Activated T-cell treated with anti-CD3 and anti-CD28 coated beads for 4 hours (primary cell): ENCODE data around the gene HK3.

Source experiments
- DNase-seq: peaks from one replicate; pipeline ENCODE4 v3.0.0-alpha.2; 2020

HK3 gene

DNA sequence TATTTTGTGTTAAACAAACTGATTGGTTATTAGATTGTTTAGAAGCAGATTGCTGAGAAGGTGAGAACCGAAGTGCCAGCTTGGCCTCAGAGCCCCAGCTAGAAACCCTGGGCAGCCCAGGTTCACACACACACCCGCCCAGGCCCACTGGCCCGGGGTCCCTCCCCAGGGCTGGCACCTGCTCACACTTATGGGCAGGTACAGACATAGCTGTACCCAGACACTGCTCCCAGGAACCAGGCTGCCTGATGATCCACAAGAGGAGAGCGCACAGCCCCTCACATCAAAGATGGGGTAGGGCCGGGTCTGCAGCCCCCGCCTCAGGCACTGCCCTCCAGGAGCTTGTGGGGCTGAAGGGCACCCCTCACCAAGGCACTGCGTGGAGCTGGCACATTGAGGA is 33.2 kb downstream of the HK3 start:
- DNase-seq: no peak

DNA sequence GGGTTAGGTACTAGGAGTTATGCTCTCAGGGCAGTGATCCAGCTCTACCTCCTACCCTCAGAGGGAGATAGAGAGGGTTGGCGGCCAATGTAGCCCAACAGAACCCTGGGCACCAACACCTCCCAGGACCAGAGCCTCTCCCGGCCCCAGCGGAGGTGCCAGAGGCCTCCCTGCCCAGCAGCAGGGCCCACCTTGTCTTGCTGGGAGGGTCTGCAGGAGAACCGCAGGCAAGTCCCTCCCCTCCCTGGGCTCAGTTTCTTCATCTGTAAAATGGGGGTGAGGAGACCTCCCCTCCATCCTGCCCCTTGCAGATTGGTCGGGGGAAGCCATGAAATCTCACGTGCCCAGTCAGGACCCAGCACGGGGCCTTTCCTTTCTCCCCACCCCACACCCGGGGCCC is 34.4 kb downstream of the HK3 start:
- DNase-seq: no peak

DNA sequence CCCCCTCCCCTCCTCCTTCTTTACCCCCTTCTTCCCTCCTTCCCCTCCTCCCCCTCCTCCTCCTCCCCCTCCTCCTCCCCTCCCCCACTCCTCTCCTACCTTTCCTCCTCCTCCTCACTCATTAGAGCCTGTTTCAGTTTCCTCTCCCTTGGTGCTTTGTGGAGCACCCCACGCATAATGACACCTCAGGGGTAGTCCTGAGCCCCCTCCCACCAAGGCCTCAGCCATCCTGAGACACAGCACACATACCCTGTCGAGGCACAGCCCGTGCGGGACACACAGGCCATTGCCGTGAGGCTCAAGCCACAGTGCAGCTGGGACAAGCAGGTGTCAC is 35.4 kb downstream of the HK3 start:
- no peak for DNase-seq

DNA sequence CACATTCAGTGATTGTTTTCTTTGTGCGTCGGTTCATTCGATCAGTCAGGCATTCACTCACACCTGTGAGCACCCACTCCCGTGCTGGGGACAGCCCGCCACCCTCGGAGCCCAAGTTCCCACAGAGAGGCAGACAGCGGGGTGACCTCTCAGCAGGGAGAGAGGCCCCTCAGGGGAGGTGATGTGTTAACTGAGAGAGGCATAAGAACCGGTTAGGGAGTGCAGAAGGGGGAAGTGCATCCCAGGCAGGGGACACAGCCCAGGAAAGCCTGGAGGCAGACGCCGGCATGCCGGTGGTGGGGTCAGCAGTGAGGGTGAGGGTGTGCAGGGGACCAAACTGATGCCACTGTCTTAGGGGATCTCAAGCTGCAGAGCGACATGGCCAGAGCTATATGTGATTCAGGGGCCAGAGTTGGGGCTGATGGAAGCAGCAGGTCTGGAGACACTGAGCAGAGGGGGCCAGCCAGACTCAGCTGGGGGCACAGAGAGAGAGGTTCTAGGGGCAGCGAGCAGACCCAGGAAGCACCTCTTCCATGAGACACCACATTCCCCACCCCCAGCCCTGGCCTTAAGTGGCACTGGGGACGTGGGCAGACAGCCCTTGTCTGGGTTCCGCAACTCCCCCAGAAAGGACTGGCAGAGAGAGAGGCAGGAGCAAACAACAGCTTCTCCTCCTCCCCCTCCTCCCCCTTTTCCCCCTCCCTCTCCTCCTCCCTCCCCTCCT is 35.9 kb downstream of the HK3 start:
- no peak for DNase-seq

- no peak for DNase-seq
Measured at GRCh38 chr5:176862330-176862995, 36.7 kb downstream of the HK3 start.

GRCh38 chr5:176861276-176861675 is 37.9 kb downstream of the HK3 start:
- DNase-seq: no peak

GRCh38 chr5:176860381-176860780 is 38.8 kb downstream of the HK3 start:
- DNase-seq: no peak

DNA sequence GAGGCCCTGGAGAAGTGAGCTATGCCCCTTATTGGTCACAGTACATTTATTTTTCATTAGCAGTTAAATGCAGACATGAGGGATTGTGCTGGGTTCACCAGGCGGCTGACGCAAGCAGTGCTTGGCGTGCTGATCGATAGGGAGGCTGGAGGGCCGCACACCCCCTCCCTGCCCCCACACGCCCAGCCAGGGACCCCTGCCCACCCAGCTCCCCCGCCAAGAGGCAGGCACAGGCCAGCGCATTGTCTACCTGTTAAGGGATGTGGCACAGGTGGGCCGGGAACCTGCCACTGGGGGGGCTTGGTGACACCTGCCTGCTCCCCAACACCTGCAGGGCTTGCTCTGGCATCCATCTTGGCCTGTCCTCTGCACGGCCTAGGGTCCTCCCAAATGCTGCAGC is 39.2 kb downstream of the HK3 start:
- no peak for DNase-seq

- DNase-seq: no peak
Measured at GRCh38 chr5:176857894-176858273, 41.3 kb downstream of the HK3 start.

- no peak for DNase-seq
Measured at GRCh38 chr5:176857216-176857893, 41.8 kb downstream of the HK3 start.

DNA sequence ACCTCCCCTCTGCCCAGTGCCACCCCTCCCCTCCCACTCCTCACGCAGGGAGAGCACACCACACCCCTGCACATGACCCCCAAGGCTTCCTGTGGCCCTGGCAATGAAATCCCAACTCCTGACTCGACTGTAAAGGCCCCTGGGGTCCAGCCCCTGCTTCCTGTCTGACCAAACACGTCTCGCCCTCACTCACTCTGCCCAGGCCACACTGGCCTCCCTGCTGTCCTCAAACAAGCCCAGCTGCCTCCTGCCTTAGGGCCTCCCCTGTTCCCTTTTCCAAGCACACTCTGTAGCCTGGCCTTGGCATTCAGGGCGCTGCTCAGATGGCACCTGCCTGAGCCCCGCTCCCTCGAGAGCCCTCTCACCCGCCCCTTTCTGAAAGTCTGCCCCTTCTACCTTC is 42.4 kb downstream of the HK3 start:
- DNase-seq: no peak

DNA sequence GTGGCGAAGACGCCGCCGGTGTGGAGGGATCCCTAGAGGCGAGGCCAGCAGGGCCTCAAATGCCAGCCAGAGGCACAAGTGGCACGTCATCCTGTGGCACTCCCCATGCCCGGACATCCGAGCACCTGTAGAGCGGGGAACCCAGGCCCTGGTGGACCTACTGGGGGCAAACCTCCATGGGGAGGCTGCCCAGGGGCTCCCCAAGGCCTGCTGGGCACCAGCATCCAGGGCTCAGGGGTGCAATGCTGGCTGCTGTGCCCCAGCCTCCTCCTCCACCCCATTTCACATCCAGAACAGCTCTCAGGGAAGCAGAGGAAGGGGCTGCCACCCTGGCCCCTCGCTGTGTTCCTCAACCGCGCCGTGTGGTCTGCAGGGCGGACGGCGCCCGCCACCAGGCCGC is 43.5 kb downstream of the HK3 start:
- no peak for DNase-seq

DNA sequence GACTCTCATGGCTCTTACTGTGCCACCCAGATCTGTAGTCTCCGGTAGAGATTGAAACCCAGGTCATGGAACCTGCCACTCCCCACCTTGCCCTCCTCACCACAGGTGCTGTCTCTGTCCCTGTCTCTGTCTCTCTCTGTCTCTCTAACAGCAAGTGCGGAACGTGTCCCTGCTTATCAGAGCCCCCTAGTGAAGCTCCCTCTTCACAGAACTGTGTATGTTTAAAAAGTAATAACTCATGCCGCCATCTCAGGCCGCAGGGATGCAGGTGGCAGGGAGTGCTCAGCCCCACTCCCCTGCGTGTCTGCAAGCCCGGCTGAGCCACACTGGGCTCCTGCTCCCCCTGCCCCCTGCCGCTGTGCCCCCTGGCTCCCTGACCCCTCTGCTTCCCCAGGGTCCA is 45.0 kb downstream of the HK3 start:
- no peak for DNase-seq

- no peak for DNase-seq
Measured at GRCh38 chr5:176853151-176853778, 45.9 kb downstream of the HK3 start.

- no peak for DNase-seq
Measured at GRCh38 chr5:176851871-176852658, 47.1 kb downstream of the HK3 start.

DNA sequence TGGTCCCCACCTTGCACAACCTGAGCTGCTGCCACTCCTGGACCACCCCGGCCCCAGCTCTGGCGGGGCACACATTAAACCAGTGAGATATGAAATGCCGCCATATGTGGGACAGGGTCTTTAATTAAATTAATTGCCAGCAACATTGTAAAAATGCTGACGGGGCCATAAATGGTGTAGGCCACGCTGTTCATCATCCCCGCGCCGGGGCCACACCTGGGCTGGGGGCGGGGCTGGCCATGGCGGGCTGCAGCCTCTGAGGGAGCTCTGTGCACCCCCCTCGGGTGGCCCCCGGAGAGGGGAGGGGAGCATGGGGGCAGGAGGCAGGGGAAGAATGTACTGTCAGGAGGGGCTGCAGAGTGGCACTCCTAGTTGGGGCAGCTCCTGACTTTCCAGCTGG is 47.8 kb downstream of the HK3 start:
- no peak for DNase-seq

DNA sequence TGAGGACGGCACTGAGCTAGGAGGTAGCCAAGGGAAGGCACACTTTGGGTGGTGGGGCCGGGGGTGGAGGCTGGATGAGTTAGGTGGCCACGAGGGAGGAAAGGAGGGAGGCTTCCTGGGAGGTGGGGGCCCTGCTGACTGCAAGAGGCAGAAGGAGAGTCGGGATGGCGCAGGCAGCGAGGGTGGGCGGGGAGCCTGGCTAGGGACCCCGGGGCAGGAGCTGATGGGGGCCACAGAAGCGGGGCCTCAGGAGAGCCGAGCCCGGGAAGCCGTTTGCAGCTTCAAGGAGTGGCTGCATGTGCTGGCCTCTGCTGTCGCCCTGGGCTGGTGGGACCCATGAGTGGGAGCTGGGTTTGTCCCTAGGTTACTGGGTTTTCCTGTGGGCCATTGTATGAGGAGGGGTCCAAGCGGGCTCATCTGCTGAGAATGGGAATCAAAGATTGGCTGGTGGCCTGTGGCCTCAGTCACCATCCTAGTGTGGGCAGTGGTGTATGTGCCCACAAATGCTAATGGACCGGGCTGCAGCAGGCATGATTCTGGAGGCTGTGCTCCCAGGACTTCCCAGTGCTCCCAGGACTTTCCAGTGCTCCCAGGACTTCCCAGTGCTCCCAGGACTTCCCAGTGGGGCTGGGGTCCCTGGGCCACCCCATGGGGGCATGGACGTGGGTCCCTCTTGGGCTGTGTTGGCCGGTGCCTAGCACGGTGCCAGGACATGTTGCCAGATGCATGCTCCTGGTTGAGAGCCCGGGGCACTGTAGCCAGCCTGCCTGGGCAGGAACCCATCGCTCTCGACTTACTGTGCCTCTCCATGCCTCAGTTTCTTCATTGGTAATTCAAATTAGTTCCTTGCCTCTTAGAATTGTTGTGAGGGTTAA is 48.5 kb downstream of the HK3 start:
- DNase-seq: no peak

DNA sequence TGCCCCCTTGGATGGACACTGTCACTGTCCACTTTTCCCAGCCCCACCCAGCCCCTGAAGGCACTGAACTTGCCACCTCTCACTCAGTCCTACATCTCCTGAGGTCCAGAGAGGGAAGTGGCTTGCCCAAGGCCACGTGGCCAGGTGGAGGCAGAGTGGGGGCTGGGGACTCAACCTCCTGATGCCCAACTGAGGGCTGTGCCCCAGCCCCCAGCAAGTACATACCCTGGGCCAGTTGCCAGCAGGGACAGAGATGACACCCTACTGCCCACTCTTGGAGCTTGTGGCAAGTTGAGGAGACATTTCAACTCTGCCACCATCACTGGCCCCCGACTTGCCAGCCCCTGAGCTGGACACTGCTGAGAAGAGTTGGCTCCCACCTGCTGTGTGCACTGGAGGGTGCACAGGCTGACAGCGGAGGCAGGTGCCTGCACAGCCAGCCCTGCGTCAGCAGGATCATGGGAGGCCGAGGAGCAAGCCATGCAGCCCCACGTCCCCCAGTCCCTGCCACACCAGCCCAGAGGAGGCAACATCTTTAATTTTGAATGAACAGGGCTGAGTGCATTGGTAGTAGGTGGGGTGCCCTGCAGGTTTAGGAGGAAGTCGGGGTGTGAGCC is 49.4 kb downstream of the HK3 start:
- no peak for DNase-seq

- no peak for DNase-seq
Measured at GRCh38 chr5:176848651-176849050, 50.5 kb downstream of the HK3 start.

DNA sequence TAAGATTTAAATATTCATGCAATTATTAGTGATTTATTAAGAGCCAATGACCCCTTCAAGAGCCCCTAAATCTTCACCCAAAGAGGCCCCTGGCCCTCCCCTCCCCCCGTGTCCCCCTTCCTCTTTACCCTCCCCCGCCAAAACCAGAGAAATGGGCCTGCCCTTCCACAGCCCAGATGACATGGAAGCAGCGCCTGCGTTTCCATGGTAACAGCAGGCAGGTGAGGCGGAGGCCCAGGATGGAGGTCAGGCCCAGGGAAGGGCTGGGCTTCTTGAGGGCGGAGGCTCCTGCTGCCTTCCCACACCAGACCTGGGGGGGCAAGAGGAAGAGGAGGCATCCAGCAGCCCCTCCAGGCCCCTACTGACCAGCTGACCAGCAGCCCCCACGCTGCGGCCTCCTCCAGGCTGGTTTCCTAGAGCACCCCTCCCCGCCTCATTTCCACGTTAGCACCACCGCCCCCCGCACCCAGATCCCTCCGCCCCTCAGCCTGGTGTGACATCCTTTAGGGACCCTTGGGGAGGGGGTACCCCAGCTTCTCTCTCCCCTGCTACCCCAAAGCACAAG is 51.3 kb downstream of the HK3 start:
- DNase-seq: no peak

DNA sequence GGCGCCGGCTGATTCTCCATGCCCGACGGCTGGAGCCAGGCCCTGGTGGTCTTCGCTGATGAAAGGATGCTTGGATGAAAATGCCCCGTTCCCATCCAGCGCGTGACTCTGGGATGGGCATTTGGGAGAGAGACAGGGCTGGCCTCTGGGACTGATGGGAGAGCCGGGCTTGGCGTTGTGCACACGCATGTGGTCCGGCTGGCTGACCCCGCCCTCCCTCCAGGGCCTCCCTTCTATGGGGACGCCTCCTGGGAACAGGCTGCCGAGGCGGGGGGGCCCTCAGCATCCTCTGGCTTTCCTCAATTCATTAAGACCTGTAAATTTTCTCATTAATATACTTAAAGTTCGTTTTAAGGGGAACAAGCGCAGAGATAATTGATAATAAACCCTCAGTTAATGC is 52.0 kb downstream of the HK3 start:
- DNase-seq: no peak
